ENCODE data around the gene MAP4. TPM values are rescaled to one million over a fixed set of nuclear protein-coding genes. Genes with fewer than 3 reads are reported as not detected.
A peak's percentile ranks its signal among the peaks of the same experiment; 100 is the strongest.

MAP4 gene
- total RNA-seq, 1 experiment from 2014 or later: 95.1 TPM

DNA sequence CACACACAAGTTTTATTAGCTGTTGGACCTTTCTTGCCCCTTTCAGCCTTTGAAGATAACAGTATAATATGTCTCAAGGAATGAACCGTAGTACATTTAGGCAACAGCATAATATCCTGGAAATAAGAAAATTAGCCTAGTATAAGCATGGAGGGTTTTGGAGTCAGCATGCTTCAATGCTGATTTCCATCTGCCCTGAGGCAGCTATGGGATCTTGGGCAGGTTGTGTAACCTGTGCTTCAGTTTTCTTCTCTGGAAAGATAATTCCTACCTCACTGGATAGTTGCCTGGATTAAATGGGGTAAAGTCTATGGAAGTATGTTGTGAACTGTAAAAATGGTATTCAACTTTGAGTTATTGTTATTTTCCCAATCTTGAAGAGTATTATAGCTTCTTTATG is 211.6 kb downstream of the MAP4 start:
- DNase-seq: no peak
- no peak overlapping the region for H3K4me3 ChIP-seq (ENCODE audit: insufficient read depth, low read depth, low read length)

DNA sequence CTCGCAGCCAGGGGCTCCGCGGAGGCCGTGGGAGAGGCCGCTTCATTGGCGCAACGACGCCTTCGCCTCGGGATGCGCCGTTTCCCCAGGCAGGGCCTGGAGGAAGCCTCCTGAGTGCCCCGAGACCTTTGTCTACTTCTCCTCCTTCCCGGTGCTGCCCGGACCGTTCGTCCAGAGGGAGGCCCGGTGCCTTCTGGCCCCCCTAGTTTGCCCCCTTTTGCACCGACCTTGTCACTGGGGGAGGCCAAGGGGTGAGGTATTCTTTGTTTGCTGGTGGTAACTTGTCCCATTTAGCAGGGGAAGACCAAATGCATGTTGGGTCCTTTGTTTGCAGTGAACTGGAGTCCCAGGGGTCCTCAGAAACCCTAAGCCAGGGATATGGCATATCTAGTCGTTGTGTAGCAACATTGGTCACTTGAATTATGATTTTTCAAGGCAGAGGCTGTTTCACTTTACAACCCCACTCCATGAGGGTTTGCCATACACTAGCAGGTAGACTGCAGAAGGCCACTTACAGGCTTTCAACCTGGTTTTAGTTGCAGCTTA is 212.7 kb downstream of the MAP4 start:
- peaks cover 6% of the 10 kb centered on the region for H3K36me3 ChIP-seq (replicated peaks; ENCODE audit: control insufficient read depth, insufficient read depth, low read length)
- no peak for DNase-seq
- H3K4me3 ChIP-seq (ENCODE audit: insufficient read depth, low read depth, low read length): peak overlapping the region; percentile 84
- no peaks in the 10 kb centered on the region for H3K27me3 ChIP-seq (ENCODE audit: control insufficient read depth, insufficient read depth, low read length)

More for the DNA sequence above, 211.6 kb downstream of the MAP4 start:
- Histone ChIP-seq H3K27me3 (ENCODE audit: control insufficient read depth, insufficient read depth, low read length) (no peaks in the 10 kb centered on the region), H3K36me3 (replicated peaks; ENCODE audit: control insufficient read depth, insufficient read depth, low read length) (peaks cover 6% of the 10 kb centered on the region)

DNA sequence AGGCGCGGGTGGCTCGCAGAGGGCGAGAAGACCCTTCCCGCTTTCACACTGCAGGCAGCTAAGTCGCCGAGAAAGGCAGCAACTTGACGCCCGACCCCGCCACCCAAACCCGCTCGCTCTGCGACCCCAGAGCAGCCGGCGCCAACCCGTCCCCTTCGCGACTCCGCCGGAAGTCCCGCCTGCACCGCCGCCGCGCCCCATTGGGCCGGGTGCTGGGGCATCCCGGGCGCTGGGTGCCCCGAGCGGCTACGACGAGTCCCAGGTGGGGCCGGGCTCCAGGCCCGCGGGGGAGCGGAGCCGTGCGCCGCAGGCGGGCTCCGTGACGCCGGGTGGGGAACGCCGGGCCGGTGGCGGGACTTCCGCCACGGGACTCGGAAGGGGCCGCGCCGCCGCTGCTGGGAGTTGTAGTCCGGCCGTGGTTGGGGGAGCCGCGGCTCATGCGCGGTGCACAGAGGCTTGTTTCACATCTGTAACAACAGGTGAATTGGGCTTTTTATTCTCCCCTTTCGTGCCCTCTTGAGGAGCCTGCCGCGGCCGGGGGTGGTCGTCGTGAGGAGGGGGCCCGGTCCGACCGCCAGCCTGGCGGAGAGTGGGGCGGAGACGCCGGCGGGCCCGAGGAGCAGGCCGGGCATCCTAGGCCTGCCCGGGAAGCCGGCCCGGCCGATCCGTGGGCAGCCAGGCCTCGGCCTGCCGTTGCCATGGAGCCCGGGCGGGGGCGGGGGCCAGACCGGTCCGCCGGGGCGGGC is 213.3 kb downstream of the MAP4 start, which contains the start of gene DHX30:
TSS of gene DHX30 (plus strand) at position 405 of the 746 bp plus-strand sequence. CDS start 7,546 bp downstream, outside the sequence.
- Histone ChIP-seq H3K4me3 (ENCODE audit: insufficient read depth, low read depth, low read length) (peak within 1 kb of the TSS; percentile 84), H3K27me3 (ENCODE audit: control insufficient read depth, insufficient read depth, low read length) (no peaks in the 10 kb centered on the region)

More for the DNA sequence above, 213.3 kb downstream of the MAP4 start, which contains the start of gene DHX30:
- peak; percentile 96 for DNase-seq
- H3K36me3 ChIP-seq (replicated peaks; ENCODE audit: control insufficient read depth, insufficient read depth, low read length): peaks cover 4% of the 10 kb centered on the region

Other genes with a start within 250 kb of the MAP4 start
- gene SMARCC1, start 234.5 kb downstream of the MAP4 start, total RNA-seq (2014; rRNA removed; shearing (Covaris generic)): 81.0 and 111 TPM in 2 replicates
- 132 and 134 TPM in 2 replicates for gene DHX30, start 213.3 kb downstream of the MAP4 start, total RNA-seq (2014; rRNA removed; shearing (Covaris generic))
- 72.3 and 79.1 TPM in 2 replicates for gene CDC25A, start 172.0 kb upstream of the MAP4 start, total RNA-seq (2014; rRNA removed; shearing (Covaris generic))
- gene CAMP, start 207.1 kb upstream of the MAP4 start, total RNA-seq (2014; rRNA removed; shearing (Covaris generic)): not detected in 2 replicates
- 42.6 and 47.4 TPM in 2 replicates for gene ZNF589, start 224.7 kb upstream of the MAP4 start, total RNA-seq (2014; rRNA removed; shearing (Covaris generic))